A673 (cell line): Measurements from ENCODE around the gene TMEM178A. TPM values are rescaled to one million over a fixed set of nuclear protein-coding genes. Genes with fewer than 3 reads are reported as not detected.

Experiments used
- BruUV-seq: library from RNA; stranded (reverse); fragments of 400-500 nt; replicated peaks from 2 replicates; lab custom pipeline; 2021; lab: Mats Ljungman, UMichigan
- CTCF ChIA-PET: fragments of 300-600 bp; sonication (Branson Sonifier 250); formaldehyde crosslinking; loops from one replicate; lab custom pipeline; 2022; ENCODE audit warnings: antibody characterized with exemption; lab: Charles Lee
- POLR2A ChIA-PET: fragments of 300-600 bp; sonication (Branson Sonifier 250); formaldehyde crosslinking; loops from one replicate; lab custom pipeline; 2022; ENCODE audit warnings: antibody characterized with exemption; ENCODE audit not compliant: low non-redundant PET; lab: Charles Lee
- DNase-seq: peaks from one replicate; pipeline ENCODE4 v3.0.0-alpha.2; 2015; ENCODE audit warnings: low spot score
- H3K27ac ChIP-seq: fragments of 200-600 bp; sonication (generic); 2 replicates; pipeline ENCODE4 v1.5.1; 2016; ENCODE audit warnings: mixed run types, low read depth, mild to moderate bottlenecking, mixed read lengths, antibody characterized with exemption, low read length; ENCODE audit not compliant: poor library complexity, severe bottlenecking
- H3K27me3 ChIP-seq: fragments of 200-600 bp; sonication (generic); replicated peaks from 2 replicates; pipeline ENCODE4 v1.6.1; 2017; ENCODE audit warnings: mixed run types, low read depth, mild to moderate bottlenecking, mixed read lengths, antibody characterized with exemption, low read length; ENCODE audit not compliant: insufficient read depth, poor library complexity
- H3K36me3 ChIP-seq: fragments of 200-600 bp; sonication (generic); 2 replicates; pipeline ENCODE4 v1.6.1; 2016; ENCODE audit warnings: mixed run types, mild to moderate bottlenecking, mixed read lengths, antibody characterized with exemption, low read length; ENCODE audit not compliant: insufficient read depth, poor library complexity, severe bottlenecking
- H3K4me1 ChIP-seq: fragments of 200-600 bp; sonication (generic); 2 replicates; pipeline ENCODE4 v1.6.1; 2017; ENCODE audit warnings: mixed run types, mild to moderate bottlenecking, mixed read lengths, antibody characterized with exemption, low read length; ENCODE audit not compliant: insufficient read depth, poor library complexity, severe bottlenecking
- H3K4me3 ChIP-seq: fragments of 200-600 bp; sonication (generic); 2 replicates; pipeline ENCODE4 v1.5.1; 2016; ENCODE audit warnings: low read depth, mixed run types, mild to moderate bottlenecking, mixed read lengths, low read length; ENCODE audit not compliant: poor library complexity, severe bottlenecking
- H3K9me3 ChIP-seq: fragments of 200-600 bp; sonication (generic); 2 replicates; pipeline ENCODE4 v1.6.1; 2016; ENCODE audit warnings: mixed run types, low read depth, mild to moderate bottlenecking, mixed read lengths, antibody characterized with exemption, low read length; ENCODE audit not compliant: poor library complexity, severe bottlenecking
- EZH2 ChIP-seq: fragments of 200-600 bp; sonication (generic); IDR thresholded peaks from 2 replicates; pipeline ENCODE4 v1.6.1; 2017; ENCODE audit warnings: borderline replicate concordance, low read depth, mild to moderate bottlenecking, mixed read lengths, antibody characterized with exemption, low read length; ENCODE audit not compliant: poor library complexity, severe bottlenecking
- intact Hi-C: fragments of 100-400 bp; cut with micrococcal nuclease; formaldehyde crosslinking; loops from one replicate; pipeline ENCODE4 v1.10.0; 2022; ENCODE audit not compliant: unreplicated experiment
- total RNA-seq: library from RNA; stranded (reverse); gene quantifications from 2 replicates; pipeline ENCODE4 v1.2.3, GENCODE V29; 2021
- TF ChIP-seq, protein P1 (sequence below): fragments of 300-800, 200-600 bp; sonication (generic); conservative IDR thresholded peaks from 2 replicates; pipeline ENCODE4 v1.5.1; 2017; ENCODE audit warnings: low read depth, mild to moderate bottlenecking, antibody characterized with exemption, low read length, moderate library complexity, mixed read lengths

Gene TMEM178A
- total RNA-seq, 1 experiment from 2014 or later, result 0.21 TPM

DNA sequence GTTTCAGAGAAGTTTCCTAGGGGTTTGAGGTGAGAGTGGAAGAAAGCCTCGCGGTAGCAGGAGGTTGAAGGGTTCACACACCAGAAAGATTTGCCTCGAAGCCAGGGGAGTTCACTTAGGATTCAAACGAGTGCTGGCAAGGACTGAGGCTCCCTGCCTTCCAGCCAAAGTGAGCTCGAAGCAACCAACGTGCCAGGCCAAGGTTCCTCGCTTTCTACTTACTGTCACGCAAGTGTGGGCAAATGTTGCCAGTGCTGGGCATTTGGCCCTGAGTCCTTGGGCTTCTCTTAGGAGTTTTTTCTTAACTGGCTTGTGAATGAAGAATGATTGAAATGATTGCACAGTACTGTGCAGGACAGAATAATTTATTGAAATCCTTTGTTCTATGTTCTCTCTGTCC lies 53.6 kb downstream of the TMEM178A start:
- POLR2A ChIA-PET, result interaction anchor here (0.6 kb wide), 1 partner anchor 64 kb away, joined by 5 read pairs; no protein-coding TSS in a partner anchor
- TF ChIP-seq, protein P1, sequence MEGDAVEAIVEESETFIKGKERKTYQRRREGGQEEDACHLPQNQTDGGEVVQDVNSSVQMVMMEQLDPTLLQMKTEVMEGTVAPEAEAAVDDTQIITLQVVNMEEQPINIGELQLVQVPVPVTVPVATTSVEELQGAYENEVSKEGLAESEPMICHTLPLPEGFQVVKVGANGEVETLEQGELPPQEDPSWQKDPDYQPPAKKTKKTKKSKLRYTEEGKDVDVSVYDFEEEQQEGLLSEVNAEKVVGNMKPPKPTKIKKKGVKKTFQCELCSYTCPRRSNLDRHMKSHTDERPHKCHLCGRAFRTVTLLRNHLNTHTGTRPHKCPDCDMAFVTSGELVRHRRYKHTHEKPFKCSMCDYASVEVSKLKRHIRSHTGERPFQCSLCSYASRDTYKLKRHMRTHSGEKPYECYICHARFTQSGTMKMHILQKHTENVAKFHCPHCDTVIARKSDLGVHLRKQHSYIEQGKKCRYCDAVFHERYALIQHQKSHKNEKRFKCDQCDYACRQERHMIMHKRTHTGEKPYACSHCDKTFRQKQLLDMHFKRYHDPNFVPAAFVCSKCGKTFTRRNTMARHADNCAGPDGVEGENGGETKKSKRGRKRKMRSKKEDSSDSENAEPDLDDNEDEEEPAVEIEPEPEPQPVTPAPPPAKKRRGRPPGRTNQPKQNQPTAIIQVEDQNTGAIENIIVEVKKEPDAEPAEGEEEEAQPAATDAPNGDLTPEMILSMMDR, result no peak
- no peak for TF ChIP-seq EZH2
- no peaks in the 10 kb centered on the region for H3K4me1 ChIP-seq
- DNase-seq, result no peak
- intact Hi-C loops, result no loop called here
- H3K36me3 ChIP-seq, result no peaks in the 10 kb centered on the region
- BruUV-seq, result no TSS peak
- H3K9me3 ChIP-seq, result no peaks in the 10 kb centered on the region
- CTCF ChIA-PET, result interaction anchor here (1.3 kb wide), 1 partner anchor 11 kb away, joined by 4 read pairs; no protein-coding TSS in a partner anchor
- H3K4me3 ChIP-seq, result no peak overlapping the region
- no peak overlapping the region for H3K27ac ChIP-seq
- no peaks in the 10 kb centered on the region for H3K27me3 ChIP-seq

DNA sequence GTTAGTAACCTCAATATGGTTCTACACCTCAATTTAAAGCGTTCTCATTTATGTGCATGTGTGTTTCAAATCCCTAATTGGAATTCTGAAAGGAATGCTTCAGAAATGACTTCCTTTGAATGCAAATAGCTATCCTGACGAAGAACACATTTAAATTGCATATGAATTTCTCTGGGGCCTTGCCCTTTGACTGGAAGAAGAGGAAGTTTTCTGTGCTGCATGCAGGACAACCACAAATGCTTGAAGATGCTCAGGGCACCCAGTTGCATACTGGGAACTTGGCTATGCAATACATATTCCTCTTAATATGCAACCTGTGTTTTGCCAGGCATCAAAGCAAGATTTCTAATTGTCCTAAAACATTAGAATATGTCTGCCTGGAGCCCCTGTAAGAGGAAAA lies 55.3 kb downstream of the TMEM178A start:
- no peak overlapping the region for H3K4me3 ChIP-seq
- H3K27me3 ChIP-seq, result no peaks in the 10 kb centered on the region
- H3K27ac ChIP-seq, result no peak overlapping the region
- POLR2A ChIA-PET, result no interaction called here
- no peaks in the 10 kb centered on the region for H3K9me3 ChIP-seq
- CTCF ChIA-PET, result no interaction called here
- intact Hi-C loops, result no loop called here
- TF ChIP-seq, protein P1, result no peak
- no peak for TF ChIP-seq EZH2
- DNase-seq, result no peak
- H3K4me1 ChIP-seq, result no peaks in the 10 kb centered on the region
- no peaks in the 10 kb centered on the region for H3K36me3 ChIP-seq
- BruUV-seq, result no TSS peak

DNA sequence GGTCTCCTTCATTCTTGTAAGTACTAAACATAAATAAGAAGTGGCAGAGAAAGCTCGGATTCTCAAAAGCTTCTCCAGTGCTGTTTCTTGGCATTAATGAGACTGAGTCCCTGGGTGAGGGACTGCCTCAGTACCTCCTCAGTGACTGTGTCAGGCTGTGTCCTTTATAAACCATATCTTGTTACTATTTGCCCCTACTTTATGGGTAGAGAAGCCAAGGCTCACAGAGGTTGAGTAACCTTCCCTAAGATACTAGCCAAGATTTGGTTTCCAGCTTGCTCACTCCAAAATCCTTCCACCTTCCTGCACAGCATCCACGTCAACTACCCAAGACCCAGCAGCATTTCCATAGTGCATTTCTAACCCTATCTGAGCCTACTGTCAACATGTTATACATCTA lies 57.8 kb downstream of the TMEM178A start:
- H3K4me1 ChIP-seq, result peaks cover 3% of the 10 kb centered on the region
- no peak for DNase-seq
- no peak overlapping the region for H3K4me3 ChIP-seq
- H3K9me3 ChIP-seq, result no peaks in the 10 kb centered on the region
- intact Hi-C loops, result no loop called here
- H3K36me3 ChIP-seq, result no peaks in the 10 kb centered on the region
- CTCF ChIA-PET, result no interaction called here
- TF ChIP-seq EZH2, result no peak
- TF ChIP-seq, protein P1, result no peak
- H3K27me3 ChIP-seq, result no peaks in the 10 kb centered on the region
- POLR2A ChIA-PET, result no interaction called here
- no TSS peak for BruUV-seq
- no peak overlapping the region for H3K27ac ChIP-seq
